NK-92 treated with Interleukin-12 subunit alpha and Interleukin-12 subunit beta, amount 100 ng/mL, for 24 hours (cell line): ENCODE data around the gene ABCG5.

Source experiments
- DNase-seq: peaks from one replicate; lab custom pipeline; 2025; lab: John Stamatoyannopoulos, UW

The ABCG5 gene

DNA sequence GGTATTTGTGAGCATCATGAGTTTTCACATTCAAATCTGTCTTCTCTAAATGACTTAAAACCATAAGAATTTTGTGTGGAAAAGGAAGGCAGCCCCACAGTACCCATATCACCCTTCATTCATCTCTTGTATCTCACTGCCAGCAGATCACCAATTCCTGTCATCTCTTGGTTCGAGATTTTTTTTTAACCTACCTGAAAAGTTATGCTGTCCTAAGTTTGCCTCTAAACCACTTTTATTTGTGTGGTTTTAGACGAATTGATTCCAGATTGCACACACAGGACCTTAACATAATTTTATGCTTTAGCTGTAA is 32.0 kb downstream of the ABCG5 start:
- DNase-seq: no peak

DNA sequence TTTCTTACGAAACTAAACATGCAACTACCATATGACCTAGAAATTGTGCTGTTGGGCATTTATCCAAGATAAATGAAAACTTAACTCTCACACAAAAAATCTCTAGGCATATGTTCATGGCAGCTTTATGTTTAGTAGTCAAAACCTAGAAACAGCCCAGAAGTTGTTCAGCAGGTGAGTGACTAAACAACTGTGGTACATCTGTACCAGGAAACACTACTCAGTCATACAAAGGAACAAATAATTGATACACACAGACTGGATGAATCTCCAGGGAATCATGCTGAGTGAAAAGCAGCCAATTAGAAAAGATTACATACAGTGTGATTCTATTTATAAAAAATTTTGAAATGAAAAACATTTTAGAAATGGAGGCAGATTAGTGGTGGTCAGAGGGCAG is 35.5 kb downstream of the ABCG5 start:
- no peak for DNase-seq

DNA sequence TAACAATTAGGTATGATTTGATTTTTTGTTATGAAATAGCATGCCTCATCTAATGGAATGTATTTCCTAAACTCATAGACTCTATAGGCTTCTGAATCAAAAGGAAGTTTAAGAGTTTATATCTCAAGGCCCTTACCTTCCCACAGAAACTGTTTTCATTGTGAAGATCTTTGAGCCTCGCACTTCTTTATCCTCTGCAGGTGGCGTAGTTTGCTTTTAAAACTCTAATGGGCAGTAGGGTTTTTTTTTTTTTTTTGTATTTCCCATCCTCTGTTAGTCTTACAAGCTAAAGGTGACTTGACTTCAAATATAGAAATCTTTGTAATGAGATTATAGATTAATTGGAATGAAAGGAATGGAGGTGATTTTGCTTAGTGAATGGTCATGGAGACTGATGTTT is 36.5 kb downstream of the ABCG5 start:
- DNase-seq: no peak

DNA sequence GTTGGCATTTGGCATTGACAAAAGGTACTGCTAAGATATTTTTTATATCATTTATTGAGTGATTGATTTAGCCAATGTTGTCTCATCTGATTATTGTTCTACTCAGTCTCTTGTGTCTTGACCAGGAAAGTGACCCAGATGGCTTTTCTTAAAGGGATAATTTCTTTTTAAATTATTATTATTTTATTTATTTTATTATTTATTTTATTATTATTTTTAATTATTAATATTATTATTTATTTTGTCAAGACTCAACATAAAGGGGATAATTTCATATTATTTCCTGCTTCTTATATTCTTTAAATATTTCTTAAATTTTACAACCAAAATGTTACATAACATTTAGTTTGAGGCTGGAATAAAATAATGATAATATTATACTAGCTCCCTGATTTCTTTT is 37.7 kb downstream of the ABCG5 start:
- DNase-seq: no peak

DNA sequence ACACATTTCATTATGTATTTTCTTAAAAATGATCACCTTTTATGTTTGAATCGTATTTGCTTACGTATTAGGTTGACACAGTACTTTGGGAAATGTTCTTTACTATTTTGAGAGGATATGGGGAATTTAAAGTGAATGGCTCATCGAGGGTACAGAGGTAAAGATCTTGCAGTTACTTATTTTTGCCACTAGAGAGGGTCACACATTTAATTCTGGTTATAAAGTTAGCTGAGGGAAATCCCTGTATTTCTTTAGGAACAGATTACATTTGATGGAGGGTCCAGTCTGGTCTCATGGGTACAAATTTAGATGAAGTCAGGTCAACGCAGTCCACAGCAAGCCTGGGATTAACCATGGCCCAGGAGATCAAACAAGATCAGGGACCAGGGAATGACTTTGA is 40.3 kb downstream of the ABCG5 start:
- no peak for DNase-seq

DNA sequence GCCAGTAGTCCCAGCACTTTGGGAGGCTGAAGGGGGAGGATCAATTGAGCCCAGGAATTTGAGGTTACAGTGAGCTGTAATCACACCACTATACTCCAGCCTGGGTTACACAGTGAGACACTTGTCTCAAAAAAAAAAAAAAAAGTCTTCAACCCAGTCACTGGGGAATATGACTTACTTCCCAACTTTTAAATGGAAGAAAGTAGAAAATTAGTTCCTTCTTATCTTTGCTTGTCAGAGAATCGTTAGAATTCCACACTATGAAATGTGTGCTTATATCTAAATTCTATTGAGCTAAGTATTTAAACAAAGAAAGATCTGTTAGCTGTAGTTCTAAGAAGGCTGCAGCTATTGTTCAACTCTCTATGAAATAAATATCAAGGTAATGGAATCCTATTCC is 42.4 kb downstream of the ABCG5 start:
- DNase-seq: no peak

DNA sequence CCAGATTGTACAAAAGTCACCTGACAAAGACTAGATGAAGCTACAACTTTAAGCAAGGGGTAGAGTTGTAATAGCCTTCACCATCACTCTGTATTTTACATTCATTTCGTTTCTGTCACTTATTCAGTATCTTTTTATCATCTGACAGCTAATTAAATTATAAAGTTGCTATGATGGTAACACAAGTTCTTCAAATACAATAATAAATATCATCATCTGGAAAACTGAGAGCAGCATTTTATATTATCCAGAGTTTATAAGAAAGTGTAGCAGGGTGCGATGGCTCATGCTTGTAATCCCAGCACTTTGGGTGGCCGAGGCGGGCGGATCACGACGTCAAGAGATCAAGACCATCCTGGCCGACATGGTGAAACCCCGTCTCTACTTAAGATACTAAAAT is 43.7 kb downstream of the ABCG5 start:
- DNase-seq: no peak

DNA sequence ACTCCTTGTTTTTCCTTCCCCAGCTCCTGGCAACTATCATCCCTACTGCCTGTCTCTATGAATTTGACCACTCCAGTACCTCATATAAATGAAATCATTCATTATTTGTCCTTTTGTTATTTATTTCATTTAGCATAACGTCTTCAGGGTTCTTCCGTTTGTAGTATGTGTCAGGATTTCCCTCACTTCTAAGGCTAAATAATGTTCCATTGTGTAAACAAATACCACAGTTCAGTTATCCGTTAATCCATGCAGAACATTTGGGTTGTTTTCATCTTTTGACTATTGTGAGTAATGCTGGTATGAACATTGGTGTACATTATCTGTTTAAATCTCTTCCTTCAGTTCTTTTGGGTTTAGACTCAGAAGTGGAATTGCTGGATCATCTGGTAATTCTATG is 46.0 kb downstream of the ABCG5 start:
- no peak for DNase-seq

DNA sequence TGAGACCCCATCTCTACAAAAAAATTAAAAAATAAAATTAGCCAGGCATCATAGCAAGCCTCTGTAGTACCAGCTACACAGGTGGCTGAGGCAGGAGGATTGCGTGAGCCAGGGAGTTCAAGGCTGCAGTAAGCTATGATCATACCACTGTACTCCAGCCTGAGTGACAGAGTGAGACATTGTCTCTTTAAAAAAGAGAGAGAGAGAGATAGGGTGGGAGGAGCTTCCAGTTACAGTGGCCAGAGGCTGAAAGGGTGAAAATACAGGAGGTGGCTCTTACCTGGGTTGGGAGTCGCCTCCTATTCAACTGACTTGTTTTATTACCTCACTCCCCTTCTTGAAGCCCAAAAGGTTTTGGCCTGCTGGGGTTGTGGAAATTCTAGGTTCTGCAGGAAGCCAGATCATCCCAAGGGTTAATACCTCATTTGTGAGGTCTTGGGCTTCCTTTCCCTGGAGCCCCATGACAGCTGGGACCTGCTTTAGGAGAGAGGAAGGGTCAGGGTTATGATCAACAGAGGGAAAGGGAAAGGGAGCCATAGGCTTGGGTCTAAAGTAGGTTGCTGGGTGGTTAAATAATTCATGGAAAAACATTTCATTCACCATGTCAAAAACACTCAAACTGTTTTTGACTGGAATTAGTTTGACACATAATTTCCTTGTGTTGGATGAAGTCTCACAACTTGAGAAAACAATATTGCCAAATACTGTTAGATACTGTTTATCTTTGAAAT is 47.4 kb downstream of the ABCG5 start:
- DNase-seq: no peak

DNA sequence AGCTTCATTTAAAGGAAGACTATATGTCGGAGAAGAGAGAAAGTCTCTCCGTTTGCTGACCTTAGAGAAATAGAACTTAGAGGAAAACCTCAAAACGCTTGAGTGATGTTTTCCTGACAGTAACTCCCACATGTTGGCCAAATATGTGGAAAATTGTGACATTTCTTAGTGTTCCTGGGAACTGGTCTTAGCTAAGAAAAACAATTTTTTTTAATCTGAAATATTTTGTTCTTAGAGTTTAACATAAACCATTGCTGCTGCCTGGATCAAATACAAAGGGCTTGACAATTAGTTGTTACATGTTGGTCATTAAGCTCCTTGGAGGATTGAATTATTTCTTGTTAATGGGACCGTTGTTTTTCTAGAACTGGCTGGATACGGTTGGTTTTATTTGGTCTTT is 48.5 kb downstream of the ABCG5 start:
- DNase-seq: no peak

DNA sequence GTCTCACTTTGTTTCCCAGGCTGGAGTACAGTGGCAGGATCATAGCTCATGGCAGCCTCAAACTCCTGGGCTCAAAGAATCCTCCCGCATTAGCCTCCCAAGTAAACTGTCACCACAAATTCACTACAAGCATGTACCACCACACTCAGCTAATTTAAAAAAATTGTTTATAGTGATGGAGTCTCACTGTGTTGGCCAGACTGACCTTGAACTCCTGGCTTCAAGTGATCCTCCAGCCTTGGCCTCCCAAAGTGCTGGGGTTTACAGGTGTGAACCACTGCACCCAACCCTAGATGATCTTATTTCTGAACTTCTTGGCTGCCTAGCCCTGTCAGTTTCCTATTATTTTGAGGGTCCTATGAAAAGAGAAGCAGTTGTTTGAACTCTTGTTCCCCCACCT is 50.0 kb downstream of the ABCG5 start:
- no peak for DNase-seq

DNA sequence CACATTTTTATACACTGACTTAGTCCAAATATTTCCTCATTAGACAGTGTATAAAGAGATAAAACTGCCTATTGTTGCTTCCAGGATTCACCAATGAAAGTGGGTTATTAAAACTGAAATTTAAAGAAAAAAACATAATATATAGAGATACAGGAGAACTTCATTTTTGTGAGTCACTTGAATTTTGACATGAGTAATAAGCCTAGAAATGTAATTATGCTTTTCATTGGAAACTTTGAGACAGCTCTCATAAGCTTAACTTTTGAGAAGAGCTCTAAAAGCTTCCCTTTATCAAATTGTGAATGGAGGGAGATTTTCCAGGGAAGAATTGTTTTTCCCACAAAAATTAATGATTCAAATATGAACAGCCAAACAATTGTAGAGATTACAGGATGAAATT is 50.7 kb downstream of the ABCG5 start:
- no peak for DNase-seq

DNA sequence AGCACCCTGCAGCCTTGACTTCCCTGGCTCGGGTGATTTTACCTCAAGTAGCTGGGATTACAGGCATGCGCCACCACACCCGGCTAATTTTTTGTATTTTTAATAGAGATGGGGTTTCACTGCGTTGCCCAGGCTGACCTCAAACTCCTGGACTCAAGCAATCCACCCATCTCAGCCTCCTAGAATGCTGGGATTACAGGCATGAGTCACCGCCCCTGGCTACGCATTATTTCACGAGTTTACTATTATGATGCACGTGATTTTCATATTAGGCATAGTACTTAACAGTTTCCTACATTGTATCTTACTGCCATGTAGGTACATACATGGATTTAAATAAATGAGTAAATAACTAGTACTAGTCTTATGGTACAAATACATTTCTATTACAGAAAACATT is 60.4 kb downstream of the ABCG5 start:
- no peak for DNase-seq

DNA sequence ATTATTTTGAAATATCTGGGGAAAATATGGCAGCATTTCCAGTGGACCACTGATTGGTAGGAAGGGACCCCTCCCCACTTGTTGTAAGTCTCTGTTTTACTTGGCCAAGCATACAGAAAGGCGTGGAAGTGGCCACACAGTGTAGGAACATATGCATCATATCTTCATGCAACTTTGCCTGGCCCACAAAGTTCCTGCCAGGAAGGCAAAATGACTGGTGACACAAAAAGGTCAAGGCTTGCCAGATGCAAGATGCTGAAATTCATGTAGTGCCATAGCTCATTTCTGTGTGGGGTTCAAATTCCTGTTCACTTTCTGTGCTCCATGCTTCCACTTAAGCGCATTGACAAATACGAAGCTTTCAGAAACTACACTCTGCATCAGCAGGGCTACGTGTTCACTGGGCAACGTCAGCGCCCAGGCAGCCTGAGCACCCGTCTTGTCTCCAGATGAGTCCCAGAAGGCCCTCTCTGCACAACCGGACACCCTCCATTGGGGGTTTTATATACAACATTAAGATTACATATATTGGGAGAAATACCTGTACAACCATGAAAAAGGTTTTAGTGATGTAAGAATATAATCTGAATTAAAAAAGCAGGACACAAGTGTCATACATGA is 61.2 kb downstream of the ABCG5 start:
- no peak for DNase-seq

DNA sequence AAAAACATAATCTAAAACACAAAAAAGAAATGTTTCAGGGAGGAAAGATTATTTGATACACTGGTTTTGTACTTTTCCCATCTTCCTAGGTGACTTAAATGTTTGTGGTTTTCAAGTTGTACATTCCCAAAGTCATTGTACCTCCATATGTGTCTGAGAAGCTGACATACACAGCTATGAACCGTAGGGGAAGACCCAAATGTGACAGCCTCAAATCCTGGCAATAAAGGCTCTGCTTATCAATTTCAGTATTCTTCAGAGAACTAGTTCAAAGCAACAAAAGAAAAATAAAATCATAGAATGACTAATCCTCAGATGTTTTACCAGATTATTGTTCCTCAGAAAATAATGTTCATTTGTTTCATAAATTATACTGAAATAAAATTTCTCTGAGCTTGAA is 62.3 kb downstream of the ABCG5 start:
- no peak for DNase-seq

DNA sequence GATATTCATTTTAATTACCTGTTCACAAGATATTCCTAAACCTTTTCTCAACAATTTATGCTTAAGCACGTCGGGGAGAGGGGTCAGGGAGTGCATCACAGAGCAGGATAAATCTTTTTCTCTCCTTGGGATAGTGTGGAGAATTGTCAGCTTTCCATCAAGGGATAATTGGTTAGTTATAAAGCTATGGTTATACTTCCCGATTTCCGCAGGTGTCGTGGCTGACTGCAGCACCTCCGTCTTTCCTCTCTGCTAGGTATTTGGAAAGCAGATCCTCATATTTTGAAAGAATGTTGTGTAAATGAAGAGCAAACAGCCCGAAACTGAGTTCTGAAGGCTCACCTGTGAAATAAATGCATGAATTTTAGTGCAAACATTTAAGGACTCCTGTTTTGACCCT is 64.0 kb downstream of the ABCG5 start:
- DNase-seq: no peak

DNA sequence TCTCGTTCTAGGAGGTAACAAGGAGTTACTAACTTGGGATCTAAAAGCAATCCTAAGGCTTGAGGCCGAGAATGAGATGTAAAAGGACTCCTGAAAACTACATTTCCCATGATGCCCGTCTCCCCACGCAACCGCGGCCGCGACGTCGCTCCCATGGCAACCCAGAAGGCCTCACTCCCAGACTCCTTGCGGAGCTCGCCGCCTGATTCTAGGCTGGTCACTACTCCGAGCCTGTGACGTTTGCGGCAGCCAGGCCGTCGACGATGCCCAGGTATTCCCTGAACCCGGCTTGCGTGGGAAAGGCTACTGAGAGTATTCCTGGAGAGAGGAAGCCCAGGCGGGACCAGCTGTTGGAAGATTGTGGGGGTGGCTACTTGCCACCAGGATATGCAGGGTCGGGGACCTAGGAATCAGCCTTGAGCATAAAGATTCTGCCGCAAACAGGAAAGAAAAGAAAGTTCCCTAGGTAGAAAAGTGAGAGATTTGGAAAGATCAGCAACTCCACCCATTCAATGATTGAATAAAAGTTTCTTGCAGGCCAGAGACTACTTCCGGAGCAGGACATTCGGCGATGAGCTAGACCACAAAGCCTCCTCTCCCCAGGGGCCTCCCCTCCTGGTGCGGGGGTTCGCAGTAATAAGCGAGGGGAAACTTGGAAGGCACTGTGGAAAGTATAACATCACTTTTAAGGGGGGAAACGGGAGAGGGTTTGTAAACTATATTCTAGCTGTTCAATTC is 64.6 kb downstream of the ABCG5 start, which contains the start of gene DYNC2LI1:
Gene DYNC2LI1, plus strand, starts transcription at position 164 of the 738 bp plus-strand sequence. Its CDS starts 100 bp downstream, at position 264.
- DNase-seq: peak; percentile 62

DNA sequence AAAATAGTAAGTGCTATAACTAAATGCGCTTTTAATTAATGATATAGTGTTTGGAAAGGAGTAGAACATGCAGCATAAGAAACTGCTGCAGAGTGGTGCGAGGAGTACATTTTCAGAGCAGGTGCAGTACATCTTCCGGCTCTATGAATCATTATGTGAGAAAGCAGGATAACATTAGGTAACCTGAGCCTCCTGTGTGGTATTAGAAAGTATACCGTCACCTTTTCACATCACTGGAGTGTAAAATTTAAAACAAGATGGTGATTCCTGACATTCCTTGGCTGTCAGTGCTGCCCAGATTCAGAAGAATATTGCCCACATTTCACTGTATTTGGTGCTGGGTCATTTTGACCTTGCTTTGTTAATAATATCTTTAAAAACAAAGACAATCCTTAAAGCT is 72.6 kb downstream of the ABCG5 start:
- DNase-seq: no peak

DNA sequence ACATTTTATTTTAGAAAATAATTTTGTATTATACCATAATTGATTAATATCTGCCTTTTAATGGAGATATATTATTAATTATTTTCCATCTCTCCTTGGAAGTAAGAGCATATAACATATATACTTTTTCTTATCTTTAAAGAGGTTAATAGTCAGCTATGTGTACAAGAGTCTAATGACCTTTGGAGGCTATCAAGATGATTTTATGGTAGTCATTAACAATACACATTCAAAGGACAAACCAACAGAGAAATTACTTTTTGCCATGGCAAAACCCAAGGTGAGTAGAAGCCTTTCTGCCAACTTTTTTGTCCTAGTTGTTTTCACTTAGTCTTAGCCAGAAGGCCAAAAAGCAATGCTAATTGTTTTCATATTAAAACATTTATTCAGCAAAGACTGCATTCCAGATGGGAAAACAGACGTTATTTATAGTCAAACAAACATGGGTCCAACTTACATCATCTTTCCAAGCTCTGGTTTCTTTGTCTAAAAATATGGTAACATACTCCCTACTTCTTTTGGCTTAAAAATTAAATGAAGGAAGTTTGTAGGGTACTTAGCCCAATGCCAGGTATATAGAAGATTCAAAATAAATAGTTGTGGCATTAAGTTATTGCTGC is 74.4 kb downstream of the ABCG5 start:
- DNase-seq: no peak

DNA sequence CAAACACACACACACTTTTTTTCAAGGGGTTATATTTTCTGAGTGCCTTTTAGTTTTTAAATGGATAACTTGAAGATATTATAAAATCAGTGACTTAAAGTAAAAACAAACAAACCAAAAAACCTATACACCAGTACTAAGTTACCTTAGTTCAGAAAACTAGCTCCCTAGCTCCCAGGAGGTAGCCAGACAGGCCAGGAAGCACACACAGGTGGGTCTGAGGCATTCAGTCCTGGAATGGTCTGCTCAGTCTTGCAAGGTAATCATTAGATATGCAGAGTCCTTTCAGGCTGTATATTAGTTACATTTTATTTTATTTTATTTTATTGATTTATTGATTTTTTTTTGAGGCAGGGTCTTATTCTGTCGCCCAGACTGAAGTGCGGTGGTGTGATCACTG is 75.5 kb downstream of the ABCG5 start:
- no peak for DNase-seq
